ENCODE data around the gene RBP4. TPM values are rescaled to one million over a fixed set of nuclear protein-coding genes. Genes with fewer than 3 reads are reported as not detected.

Gene RBP4
- polyA plus RNA-seq, 3 donors: 0.25 to 0.64 TPM; not detected in 1

DNA sequence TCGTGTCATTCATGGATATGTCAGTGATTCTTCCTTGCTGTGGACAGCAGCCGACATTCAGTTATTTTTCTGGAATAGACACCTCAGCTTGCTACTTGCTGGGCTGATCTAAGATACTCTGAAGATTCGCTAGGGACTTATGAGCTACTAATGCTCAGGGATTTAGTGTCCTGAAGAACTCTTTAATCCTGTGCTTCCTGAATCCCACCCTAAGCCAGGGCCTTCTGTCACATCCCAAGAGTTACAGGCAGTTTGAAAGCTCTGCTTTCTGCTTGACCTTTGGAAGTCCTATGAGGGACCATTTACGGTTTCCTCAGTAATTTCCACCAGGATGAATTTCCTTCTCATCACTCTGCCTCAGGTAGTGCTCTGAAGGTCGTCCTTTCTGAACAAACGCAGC is 11.3 kb upstream of the RBP4 start, which contains the start of gene PDE6C:
Gene PDE6C, plus strand, starts transcription at position 227 of the 400 bp plus-strand sequence. CDS start 189 bp downstream, outside the sequence.
- WGBS (ENCODE audit: insufficient coverage): 96% methylated on average over 3 of the region's 6 CpGs
- no peak within 1 kb of the TSS for H3K4me3 ChIP-seq (replicated peaks in 1 of 3; ENCODE audit: low read depth in 2 of 3, low read length in 3 of 3)
- Mint-ChIP-seq H3K4me1 (peaks cover 44% of the 10 kb centered on the region), H3K36me3 (no peaks in the 10 kb centered on the region), H3K9me3 (peaks cover 0 to 3% (median 0%) of the 10 kb centered on the region in 7 donors), H3K4me3 (no peak within 1 kb of the TSS), H3K27me3 (ENCODE audit: low read depth in 3 of 3) (peaks cover 1 to 2% (median 1%) of the 10 kb centered on the region in 3 donors), H3K27ac (no peak within 1 kb of the TSS)
- TF ChIP-seq, protein P1, sequence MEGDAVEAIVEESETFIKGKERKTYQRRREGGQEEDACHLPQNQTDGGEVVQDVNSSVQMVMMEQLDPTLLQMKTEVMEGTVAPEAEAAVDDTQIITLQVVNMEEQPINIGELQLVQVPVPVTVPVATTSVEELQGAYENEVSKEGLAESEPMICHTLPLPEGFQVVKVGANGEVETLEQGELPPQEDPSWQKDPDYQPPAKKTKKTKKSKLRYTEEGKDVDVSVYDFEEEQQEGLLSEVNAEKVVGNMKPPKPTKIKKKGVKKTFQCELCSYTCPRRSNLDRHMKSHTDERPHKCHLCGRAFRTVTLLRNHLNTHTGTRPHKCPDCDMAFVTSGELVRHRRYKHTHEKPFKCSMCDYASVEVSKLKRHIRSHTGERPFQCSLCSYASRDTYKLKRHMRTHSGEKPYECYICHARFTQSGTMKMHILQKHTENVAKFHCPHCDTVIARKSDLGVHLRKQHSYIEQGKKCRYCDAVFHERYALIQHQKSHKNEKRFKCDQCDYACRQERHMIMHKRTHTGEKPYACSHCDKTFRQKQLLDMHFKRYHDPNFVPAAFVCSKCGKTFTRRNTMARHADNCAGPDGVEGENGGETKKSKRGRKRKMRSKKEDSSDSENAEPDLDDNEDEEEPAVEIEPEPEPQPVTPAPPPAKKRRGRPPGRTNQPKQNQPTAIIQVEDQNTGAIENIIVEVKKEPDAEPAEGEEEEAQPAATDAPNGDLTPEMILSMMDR (IDR thresholded peaks at IDR 0.05): no peak
- intact Hi-C loops (cut with micrococcal nuclease): no loop called here
- H3K9me3 ChIP-seq (replicated peaks in 1 of 2; ENCODE audit: control insufficient read depth in 1 of 2, insufficient read depth in 1 of 2, low read length in 2 of 2): no peaks in the 10 kb centered on the region
- H3K79me2 ChIP-seq (ENCODE audit: insufficient read depth, low read length): no peaks in the 10 kb centered on the region
- H3K36me3 ChIP-seq (replicated peaks in 1 of 2; ENCODE audit: control insufficient read depth in 1 of 2, insufficient read depth in 2 of 2, low read length in 2 of 2): no peaks in the 10 kb centered on the region
- H3K4me1 ChIP-seq (ENCODE audit: control insufficient read depth in 1 of 2, insufficient read depth in 2 of 2, low read length in 2 of 2): peaks cover 31 to 43% of the 10 kb centered on the region in 2 donors
- H3K4me2 ChIP-seq (replicated peaks; ENCODE audit: extremely low read depth, low read length, poor library complexity, severe bottlenecking): no peak within 1 kb of the TSS
- no peaks in the 10 kb centered on the region for H4K20me1 ChIP-seq (ENCODE audit: insufficient read depth, low read length)
- DNase-seq: no peak
- H2AFZ ChIP-seq (ENCODE audit: insufficient read depth, low read depth, low read length, poor library complexity, severe bottlenecking): no peak within 1 kb of the TSS
- H3K9ac ChIP-seq (ENCODE audit: insufficient read depth, low read length, poor library complexity, severe bottlenecking): no peak within 1 kb of the TSS
- H3K27me3 ChIP-seq (ENCODE audit: control insufficient read depth in 2 of 2, insufficient read depth in 2 of 2, low read length in 2 of 2): no peaks in the 10 kb centered on the region
- no peak within 1 kb of the TSS for H3K27ac ChIP-seq (ENCODE audit: low read depth in 1 of 2, low read length in 2 of 2)

DNA sequence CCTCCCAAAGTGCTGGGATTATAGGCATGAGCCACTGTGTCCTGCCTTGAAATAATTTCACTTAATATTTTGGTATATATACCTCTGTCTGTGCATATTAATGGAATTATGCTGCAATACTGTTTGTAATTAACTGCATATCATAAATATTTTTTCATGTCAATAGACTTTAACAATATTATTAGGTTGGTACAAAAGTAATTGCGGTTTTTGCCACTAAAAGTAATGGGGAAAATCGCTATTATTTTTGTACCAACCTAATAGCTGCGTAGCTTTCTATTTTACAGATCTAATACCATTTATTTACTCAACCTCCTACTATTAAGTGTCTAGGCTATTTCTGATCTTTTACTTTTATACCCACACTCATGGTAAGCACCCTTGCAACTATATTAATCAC is 7.4 kb upstream of the RBP4 start:
- H3K9me3 Mint-ChIP-seq: peaks cover 0 to 6% (median 0%) of the 10 kb centered on the region in 7 donors
- Histone ChIP-seq H3K79me2 (ENCODE audit: insufficient read depth, low read length) (no peaks in the 10 kb centered on the region), H3K4me3 (replicated peaks in 1 of 3; ENCODE audit: low read depth in 2 of 3, low read length in 3 of 3) (no peak overlapping the region), H3K27ac (ENCODE audit: low read depth in 1 of 2, low read length in 2 of 2) (no peak overlapping the region), H3K4me1 (ENCODE audit: control insufficient read depth in 1 of 2, insufficient read depth in 2 of 2, low read length in 2 of 2) (peaks cover 5 to 18% of the 10 kb centered on the region in 2 donors), H3K36me3 (replicated peaks in 1 of 2; ENCODE audit: control insufficient read depth in 1 of 2, insufficient read depth in 2 of 2, low read length in 2 of 2) (no peaks in the 10 kb centered on the region), H3K27me3 (ENCODE audit: control insufficient read depth in 2 of 2, insufficient read depth in 2 of 2, low read length in 2 of 2) (peaks cover 7 to 16% of the 10 kb centered on the region in 2 donors), H3K9me3 (replicated peaks in 1 of 2; ENCODE audit: control insufficient read depth in 1 of 2, insufficient read depth in 1 of 2, low read length in 2 of 2) (no peaks in the 10 kb centered on the region), H4K20me1 (ENCODE audit: insufficient read depth, low read length) (no peaks in the 10 kb centered on the region), H3K4me2 (replicated peaks; ENCODE audit: extremely low read depth, low read length, poor library complexity, severe bottlenecking) (no peak overlapping the region), H2AFZ (ENCODE audit: insufficient read depth, low read depth, low read length, poor library complexity, severe bottlenecking) (no peak overlapping the region), H3K9ac (ENCODE audit: insufficient read depth, low read length, poor library complexity, severe bottlenecking) (no peak overlapping the region)
- DNase-seq: no peak
- no peaks in the 10 kb centered on the region for H3K36me3 Mint-ChIP-seq
- H3K27ac Mint-ChIP-seq: no peak overlapping the region
- TF ChIP-seq, protein P1 (IDR thresholded peaks at IDR 0.05): no peak
- H3K4me1 Mint-ChIP-seq: peaks cover 17% of the 10 kb centered on the region
- no peak overlapping the region for H3K4me3 Mint-ChIP-seq
- H3K27me3 Mint-ChIP-seq (ENCODE audit: low read depth in 3 of 3): peaks cover 18 to 22% (median 21%) of the 10 kb centered on the region in 3 donors
- WGBS (ENCODE audit: insufficient coverage): no CpG with 5 or more reads among the region's 3 CpGs
- intact Hi-C loops (cut with micrococcal nuclease): no loop called here
